ENCODE measurements around the gene SNX8.

GRCh38 chr7:2228921-2229320, 85.3 kb downstream of the SNX8 start:
- TF ChIP-seq CTCF (IDR thresholded peaks at IDR 0.05) (no peak), POLR2A (IDR thresholded peaks at IDR 0.05) (no peak), POLR2AphosphoS5 (IDR thresholded peaks at IDR 0.05) (no peak)
